DMS153 (cell line): ENCODE data around the gene FAM72A.
"Not testable (repeated sequence)": the region's sequence is repeated elsewhere in the genome, so short reads cannot be mapped to it uniquely, and the experiment has no call there.

Source experiments
- DNase-seq: peaks from one replicate; lab custom pipeline; 2025; lab: John Stamatoyannopoulos, UW

FAM72A gene

GRCh38 chr1:206202789-206203363, at the start of gene FAM72A:
TSS of gene FAM72A (minus strand) at chr1:206202839. CDS start at chr1:206202025, 814 bp downstream.
- DNase-seq, result peak; percentile 100

- DNase-seq, result not testable (repeated sequence)
Measured at GRCh38 chr1:206250953-206251681, 48.5 kb upstream of the FAM72A start.

DNA sequence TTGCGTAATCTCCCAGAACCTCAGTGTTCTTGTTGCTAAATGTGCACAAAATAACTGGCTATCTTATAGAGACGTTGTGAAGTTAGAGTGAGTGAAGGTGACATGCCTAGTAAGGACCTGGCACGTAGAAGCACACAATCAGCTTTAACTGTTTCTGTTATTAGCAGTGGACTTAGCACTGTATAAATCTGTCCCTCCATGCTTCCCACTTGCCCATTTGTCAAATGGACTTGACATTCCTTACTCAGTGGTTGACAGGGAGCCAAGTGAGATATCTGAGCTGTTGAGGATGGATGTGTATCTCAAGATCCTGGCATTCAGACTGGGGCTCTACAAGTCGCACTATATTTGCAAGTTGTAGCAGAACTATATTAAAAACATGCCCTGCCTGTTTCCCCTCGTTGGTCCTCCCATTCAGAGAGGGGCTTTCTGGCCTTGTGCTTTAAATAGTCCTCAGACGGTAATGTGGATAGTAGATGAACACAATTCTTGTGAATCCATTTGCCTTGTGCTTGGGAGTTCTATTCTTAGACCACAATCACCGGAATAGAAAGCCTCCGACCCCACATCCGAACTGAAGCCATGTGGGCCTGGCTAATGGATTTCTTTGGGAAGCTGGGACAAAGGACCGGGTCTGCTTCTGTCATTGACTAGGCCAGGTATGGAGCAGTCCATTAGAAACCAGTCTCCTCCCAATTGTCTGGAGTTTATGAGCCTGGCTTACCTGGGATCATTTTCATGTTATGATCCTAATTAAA, 43.7 kb upstream of the FAM72A start:
- not testable (repeated sequence) for DNase-seq

DNA sequence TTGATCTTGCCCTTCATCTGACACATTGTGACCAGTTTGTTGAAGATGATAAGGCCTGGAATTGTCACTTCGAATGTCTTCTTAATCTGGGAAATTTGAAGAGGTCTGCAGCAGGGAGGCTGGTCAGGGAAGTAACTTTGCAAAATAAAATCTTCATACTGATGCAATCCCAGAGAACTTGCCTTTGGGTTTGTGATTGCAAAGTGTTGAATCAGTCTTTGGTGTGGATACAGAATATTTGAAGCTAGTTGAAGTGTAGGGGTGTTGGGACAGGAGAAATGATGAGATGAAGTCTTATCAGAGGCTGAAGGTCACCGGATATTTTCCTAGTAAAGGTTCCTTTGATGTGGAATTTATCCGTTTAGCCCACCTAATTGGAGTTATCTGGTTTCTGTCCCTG, 42.8 kb upstream of the FAM72A start:
- DNase-seq, result not testable (repeated sequence)

- DNase-seq, result peak; percentile 50
Measured at GRCh38 chr1:206243335-206243734, 40.7 kb upstream of the FAM72A start.

DNA sequence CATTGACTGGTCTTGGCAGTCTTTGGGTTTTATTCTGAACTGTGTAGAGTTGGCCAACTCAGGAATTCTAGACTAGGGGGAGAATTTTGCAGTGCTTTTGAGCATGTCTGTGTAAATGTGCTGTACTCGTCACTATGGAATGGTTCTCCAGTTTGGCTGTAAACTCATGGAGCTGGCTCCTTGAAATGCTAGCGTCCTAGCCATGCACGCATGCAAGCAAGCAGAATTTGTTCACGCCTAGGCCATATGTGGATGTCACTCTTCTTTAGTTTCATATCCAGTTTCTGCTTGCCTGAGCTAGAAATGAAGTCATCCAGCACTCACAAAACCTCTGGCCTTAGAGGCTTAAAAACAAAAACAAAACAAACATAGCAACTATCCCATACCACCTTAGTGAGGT, 37.6 kb upstream of the FAM72A start:
- not testable (repeated sequence) for DNase-seq

- not testable (repeated sequence) for DNase-seq
Measured at GRCh38 chr1:206235190-206235589, 32.6 kb upstream of the FAM72A start.

DNA sequence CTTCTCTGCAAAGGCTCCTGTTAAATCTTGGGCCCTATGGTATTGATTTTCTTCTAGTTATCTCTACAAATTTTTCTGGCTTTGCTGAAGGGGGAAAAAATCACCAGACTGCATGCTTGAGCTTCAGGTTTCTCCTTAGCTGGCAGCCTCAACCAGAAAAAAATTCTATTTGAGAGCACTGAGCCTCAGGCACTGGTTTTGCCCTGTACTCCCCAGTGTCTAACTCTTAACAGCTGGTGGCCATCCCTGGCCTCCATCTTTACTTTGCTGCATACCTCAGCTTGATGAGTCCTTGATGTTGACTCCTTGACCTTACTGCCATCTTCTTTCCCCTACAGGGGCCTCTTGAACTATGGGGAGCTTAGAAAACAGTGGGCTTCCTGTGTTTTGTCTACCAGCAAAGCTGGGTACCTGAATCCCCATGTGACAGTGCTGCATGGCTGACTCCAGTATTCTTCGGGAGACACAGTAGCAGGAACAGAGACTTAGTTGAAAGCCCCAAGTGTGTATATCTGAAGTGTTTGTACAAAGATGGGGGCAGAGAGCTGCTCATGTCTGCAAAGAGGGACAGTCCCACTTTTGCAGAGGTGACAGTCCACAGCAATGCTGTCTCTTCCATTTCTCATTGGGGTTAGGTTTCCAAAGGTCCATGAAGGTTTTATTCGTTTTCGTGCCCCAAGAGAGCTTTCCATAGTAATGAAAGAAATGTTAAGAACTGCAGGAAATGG, 31.7 kb upstream of the FAM72A start:
- not testable (repeated sequence) for DNase-seq

DNA sequence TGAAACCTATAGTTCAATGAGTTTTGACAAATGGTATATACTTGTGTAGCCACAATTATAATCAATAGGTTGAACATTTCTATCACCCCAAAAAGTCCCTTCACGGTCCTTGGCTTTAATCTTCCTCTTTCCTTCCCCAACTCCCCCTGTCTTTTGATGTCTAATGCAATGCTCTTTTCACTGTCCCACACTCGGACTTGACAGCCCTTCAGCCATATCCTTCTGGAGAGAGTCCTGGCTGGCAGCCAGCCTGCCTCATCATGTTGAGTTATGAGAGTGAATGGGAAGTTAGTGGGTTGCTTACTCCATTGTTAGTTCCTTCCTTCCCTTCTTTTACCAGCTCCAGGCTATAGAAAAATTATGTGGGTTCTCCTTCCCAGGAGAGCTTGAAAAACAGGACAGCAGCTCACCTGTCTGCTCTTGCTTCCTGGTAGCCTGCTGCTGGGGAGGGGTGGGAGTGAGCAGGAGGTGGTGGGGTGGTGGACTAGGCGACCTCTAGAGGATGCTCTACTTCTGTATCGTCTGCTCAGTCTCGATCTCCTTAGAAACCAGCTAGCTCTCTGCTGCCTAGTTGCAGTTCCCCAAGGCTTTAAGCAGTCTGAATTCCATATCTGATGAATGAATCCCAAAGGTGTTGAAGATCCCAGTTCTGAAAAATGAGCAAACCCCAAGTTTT, 30.5 kb upstream of the FAM72A start:
- not testable (repeated sequence) for DNase-seq

DNA sequence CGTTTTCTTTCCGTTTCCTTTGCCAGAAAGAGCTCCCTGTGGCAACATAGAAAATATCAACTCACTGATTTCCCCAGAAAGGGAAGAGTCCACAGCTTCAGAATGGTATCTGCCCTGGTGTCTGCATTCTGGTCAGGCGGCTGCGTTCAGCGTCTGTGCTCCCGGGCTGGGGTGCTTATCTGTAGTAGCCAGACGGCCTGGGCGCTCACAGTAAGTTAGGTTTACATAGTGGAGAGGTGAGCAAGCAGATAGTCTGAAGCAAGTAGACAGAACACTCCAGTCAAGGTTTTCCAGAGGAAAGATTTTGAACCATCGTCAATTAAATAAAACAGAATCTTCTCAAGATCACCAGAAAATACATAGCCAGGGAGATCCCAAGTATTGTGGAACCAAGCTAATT, 29.4 kb upstream of the FAM72A start:
- not testable (repeated sequence) for DNase-seq

DNA sequence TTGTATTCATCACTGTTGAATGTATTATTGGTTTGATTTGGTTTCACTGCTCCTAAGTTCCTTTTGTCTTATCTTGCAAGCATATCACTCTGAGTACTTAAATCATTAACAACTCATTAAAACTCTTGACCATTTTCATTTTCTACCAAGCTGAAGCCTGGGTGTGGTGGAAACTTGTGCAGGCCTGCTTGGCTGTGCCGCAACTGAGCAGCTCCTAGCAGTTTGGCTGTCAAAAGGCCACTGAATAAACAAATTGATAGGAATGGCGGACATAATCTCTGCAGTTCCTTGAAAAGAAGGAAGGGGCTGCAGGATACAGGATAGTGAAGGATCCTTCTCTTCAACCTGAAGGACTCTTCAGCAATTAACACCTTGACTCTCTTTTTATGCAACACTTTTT, 26.6 kb upstream of the FAM72A start:
- DNase-seq, result not testable (repeated sequence)

- not testable (repeated sequence) for DNase-seq
Measured at GRCh38 chr1:206226886-206227285, 24.2 kb upstream of the FAM72A start.

GRCh38 chr1:206225386-206225785, 22.7 kb upstream of the FAM72A start:
- DNase-seq, result not testable (repeated sequence)

- not testable (repeated sequence) for DNase-seq
Measured at GRCh38 chr1:206224190-206224776, 21.6 kb upstream of the FAM72A start.

DNA sequence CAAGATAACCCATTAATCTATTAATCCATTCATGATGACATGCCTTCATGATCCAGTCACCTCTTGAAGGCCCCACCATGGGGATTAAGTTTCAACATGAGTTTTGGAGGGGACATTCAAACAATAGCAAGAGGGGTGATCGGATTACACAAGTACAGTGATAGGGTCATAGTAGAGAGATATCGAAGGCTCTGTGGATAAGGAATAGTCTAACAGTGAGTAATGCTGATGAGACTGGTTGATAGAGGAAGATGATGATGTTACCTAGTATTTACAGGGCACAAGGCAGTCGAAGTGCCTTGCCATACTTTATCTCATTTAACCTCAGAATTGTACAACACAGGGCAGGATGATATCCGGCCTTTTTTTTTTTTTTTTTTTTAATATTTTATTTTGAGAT, 18.9 kb upstream of the FAM72A start:
- DNase-seq, result not testable (repeated sequence)

GRCh38 chr1:206220332-206221000, 17.8 kb upstream of the FAM72A start:
- not testable (repeated sequence) for DNase-seq

GRCh38 chr1:206219514-206220331, 17.1 kb upstream of the FAM72A start:
- DNase-seq, result not testable (repeated sequence)

GRCh38 chr1:206218765-206219164, 16.1 kb upstream of the FAM72A start:
- DNase-seq, result not testable (repeated sequence)

GRCh38 chr1:206218285-206218684, 15.6 kb upstream of the FAM72A start:
- not testable (repeated sequence) for DNase-seq
